ENCODE data around the gene BICDL1. TPM values are rescaled to one million over a fixed set of nuclear protein-coding genes. Genes with fewer than 3 reads are reported as not detected.

Gene BICDL1
- total RNA-seq, 1 donor from 2014 or later: 71.2 TPM

DNA sequence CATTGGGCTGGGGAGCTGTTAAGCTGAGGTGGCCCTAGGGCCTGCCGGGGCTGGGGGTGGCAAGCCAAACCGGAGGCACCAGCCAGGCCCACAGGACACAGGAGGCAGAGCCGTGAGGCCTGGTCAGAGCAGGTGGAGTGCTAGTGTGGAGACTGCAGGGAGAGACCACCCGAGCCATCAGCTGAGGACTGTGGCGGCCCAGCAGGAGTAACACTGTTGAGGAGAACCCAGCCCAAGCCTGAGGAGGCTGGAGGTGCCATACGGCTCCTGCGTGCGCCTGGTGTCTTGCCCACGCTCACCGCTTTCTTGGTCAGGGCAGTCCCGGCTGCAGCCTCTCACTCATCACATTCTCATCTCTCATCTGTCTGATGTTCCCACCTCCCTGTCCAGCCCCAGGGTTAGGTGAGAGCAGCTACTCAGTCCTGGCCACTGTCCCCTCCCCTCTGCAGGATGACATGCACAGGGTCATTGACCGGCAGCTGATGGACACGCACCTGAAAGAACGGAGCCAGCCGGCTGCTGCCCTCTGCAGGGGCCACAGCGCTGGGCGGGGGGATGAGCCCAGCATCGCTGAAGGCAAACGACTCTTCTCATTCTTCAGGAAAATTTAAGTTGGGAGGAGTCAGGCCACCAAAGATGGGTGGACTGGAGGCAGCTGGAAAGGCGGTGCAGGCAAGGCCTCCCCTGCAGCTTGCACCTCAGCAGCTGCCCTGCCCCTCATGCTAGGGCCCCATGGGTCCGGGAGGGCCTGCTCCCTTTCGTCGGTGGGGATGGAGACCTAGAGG lies 103.7 kb downstream of the BICDL1 start:
- TF ChIP-seq POLR2A (IDR thresholded peaks at IDR 0.05) (no peak), POLR2AphosphoS5 (IDR thresholded peaks at IDR 0.05; ENCODE audit: insufficient read depth in 1 of 2, low read depth in 1 of 2) (no peak)
- TF ChIP-seq, protein P1, sequence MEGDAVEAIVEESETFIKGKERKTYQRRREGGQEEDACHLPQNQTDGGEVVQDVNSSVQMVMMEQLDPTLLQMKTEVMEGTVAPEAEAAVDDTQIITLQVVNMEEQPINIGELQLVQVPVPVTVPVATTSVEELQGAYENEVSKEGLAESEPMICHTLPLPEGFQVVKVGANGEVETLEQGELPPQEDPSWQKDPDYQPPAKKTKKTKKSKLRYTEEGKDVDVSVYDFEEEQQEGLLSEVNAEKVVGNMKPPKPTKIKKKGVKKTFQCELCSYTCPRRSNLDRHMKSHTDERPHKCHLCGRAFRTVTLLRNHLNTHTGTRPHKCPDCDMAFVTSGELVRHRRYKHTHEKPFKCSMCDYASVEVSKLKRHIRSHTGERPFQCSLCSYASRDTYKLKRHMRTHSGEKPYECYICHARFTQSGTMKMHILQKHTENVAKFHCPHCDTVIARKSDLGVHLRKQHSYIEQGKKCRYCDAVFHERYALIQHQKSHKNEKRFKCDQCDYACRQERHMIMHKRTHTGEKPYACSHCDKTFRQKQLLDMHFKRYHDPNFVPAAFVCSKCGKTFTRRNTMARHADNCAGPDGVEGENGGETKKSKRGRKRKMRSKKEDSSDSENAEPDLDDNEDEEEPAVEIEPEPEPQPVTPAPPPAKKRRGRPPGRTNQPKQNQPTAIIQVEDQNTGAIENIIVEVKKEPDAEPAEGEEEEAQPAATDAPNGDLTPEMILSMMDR (IDR thresholded peaks at IDR 0.05): no peak
- DNase-seq (ENCODE audit: extremely low spot score in 2 of 2): no peak
- intact Hi-C loops (cut with DNase I): no loop called here

DNA sequence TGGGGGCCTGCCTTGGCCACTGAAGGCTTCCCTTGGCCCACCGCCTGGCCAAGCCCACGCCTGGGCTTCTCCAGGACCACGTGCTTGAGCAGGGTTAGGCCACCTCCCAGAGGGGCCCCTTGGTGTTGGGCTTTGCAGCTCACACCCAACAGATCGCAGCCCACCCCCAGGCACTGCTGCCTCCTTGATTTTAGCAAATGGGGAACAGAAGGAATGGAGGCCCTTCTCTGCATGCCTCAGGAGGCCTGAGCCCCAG lies 104.2 kb downstream of the BICDL1 start:
- no peak for TF ChIP-seq POLR2A (IDR thresholded peaks at IDR 0.05)
- no peak for TF ChIP-seq POLR2AphosphoS5 (IDR thresholded peaks at IDR 0.05; ENCODE audit: insufficient read depth in 1 of 2, low read depth in 1 of 2)
- TF ChIP-seq, protein P1 (IDR thresholded peaks at IDR 0.05): no peak
- Histone ChIP-seq H3K4me1 (no peaks in the 10 kb centered on the region), H3K9me3 (no peaks in the 10 kb centered on the region), H3K4me3 (no peak overlapping the region), H3K27me3 (no peaks in the 10 kb centered on the region), H3K36me3 (peaks cover 0 to 27% of the 10 kb centered on the region in 2 donors), H3K27ac (no peak overlapping the region)
- no peak for DNase-seq (ENCODE audit: extremely low spot score in 2 of 2)
- intact Hi-C loops (cut with DNase I): no loop called here

More for the DNA sequence above, 103.7 kb downstream of the BICDL1 start:
- Histone ChIP-seq H3K36me3 (peaks cover 0 to 22% of the 10 kb centered on the region in 2 donors), H3K27ac (no peak overlapping the region), H3K4me1 (no peaks in the 10 kb centered on the region), H3K4me3 (no peak overlapping the region), H3K27me3 (no peaks in the 10 kb centered on the region), H3K9me3 (no peaks in the 10 kb centered on the region)

DNA sequence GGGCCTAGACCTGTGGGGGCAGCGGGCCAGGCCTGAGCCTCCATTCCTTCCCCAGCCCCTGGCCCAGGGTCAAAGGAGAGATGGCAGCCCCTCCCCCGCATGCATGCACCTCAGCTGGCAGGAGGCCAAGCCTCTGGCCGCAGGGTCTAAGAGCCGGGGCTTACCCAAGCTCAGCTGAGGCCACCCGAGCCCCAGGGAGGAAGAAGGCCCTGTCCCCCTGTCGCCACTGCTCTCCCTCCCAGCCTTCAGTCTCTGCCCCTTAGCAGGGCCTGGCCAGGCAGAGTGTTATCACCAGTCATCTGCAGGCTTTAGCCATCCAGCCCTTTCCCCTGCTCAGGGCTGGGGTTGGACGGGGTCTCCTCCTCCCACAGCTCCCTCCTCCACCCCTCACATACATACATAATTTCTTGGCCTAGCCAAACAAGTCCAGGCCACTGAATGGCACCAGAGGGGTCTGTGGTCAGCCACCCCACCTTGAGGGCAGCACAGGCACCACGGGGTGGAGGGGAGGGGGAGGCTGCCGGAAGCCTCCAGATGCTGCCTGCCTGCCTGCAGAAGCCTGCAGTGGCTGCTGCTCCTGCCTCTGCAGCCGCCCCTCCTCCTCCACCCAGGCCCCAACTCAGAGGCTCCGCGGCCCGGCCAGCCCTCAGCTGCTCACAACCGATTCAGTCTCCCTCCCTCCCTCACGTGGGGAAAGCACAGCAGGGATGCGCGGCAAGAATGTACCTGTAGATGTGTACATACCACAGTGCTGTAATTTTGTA lies 104.7 kb downstream of the BICDL1 start:
- H3K4me3 ChIP-seq: no peak overlapping the region
- H3K27me3 ChIP-seq: no peaks in the 10 kb centered on the region
- intact Hi-C loops (cut with DNase I): no loop called here
- TF ChIP-seq POLR2AphosphoS5 (IDR thresholded peaks at IDR 0.05; ENCODE audit: insufficient read depth in 1 of 2, low read depth in 1 of 2) (no peak), POLR2A (IDR thresholded peaks at IDR 0.05) (no peak)
- TF ChIP-seq, protein P1 (IDR thresholded peaks at IDR 0.05): no peak
- H3K4me1 ChIP-seq: no peaks in the 10 kb centered on the region
- DNase-seq (ENCODE audit: extremely low spot score in 2 of 2): no peak
- H3K27ac ChIP-seq: no peak overlapping the region
- peaks cover 0 to 32% of the 10 kb centered on the region in 2 donors for H3K36me3 ChIP-seq
- H3K9me3 ChIP-seq: no peaks in the 10 kb centered on the region

DNA sequence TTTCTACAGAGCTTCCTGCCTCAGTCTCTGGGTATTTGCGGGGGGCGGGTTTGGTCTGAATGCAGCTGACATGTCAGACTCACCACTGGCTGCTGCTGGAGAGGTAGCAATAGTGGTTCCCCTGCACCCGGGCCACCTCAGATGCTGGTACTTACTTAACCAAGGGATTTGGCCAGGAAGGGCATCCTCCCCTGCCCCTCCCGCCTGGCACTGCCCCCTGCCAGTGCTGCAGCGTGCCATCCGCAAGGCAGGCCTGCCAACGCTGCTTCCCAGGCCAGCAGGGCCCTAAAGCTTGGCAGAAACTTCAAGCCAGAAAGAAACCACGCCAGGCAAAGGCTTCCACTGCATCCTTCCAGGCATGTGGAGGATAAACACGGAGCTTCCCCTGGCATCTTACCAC lies 105.4 kb downstream of the BICDL1 start:
- peaks cover 0 to 37% of the 10 kb centered on the region in 2 donors for H3K36me3 ChIP-seq

More for the DNA sequence above, 105.4 kb downstream of the BICDL1 start:
- no peak overlapping the region for H3K4me3 ChIP-seq
- no peak for TF ChIP-seq POLR2A (IDR thresholded peaks at IDR 0.05)
- TF ChIP-seq, protein P1 (IDR thresholded peaks at IDR 0.05): no peak
- TF ChIP-seq POLR2AphosphoS5 (IDR thresholded peaks at IDR 0.05; ENCODE audit: insufficient read depth in 1 of 2, low read depth in 1 of 2): no peak
- H3K4me1 ChIP-seq: no peaks in the 10 kb centered on the region
- intact Hi-C loops (cut with DNase I): no loop called here
- no peak for DNase-seq (ENCODE audit: extremely low spot score in 2 of 2)
- no peaks in the 10 kb centered on the region for H3K27me3 ChIP-seq
- no peak overlapping the region for H3K27ac ChIP-seq
- H3K9me3 ChIP-seq: no peaks in the 10 kb centered on the region

Measured in vagina (tissue), 2 donors.